AG09319 (cell line): ENCODE data around the gene PREX1.

Source experiments
- DNase-seq: peaks from one replicate; pipeline ENCODE4 v3.0.0-alpha.2; 2010; ENCODE audit warnings: low read depth; ENCODE audit errors: extremely low read depth
- CTCF ChIP-seq: IDR thresholded peaks from 2 replicates; pipeline ENCODE4 v1.5.1; 2011; ENCODE audit warnings: low read depth, mild to moderate bottlenecking, inconsistent platforms, low read length, moderate library complexity

Gene PREX1

GRCh38 chr20:48711696-48712464 lies 115.9 kb downstream of the PREX1 start:
- no peak for DNase-seq
- no peak for TF ChIP-seq CTCF

- no peak for DNase-seq
- no peak for TF ChIP-seq CTCF
These were observed 116.8 kb downstream of the PREX1 start for GRCh38 chr20:48711044-48711428.

- TF ChIP-seq CTCF, result no peak
- no peak for DNase-seq
These were observed 117.3 kb downstream of the PREX1 start for GRCh38 chr20:48710341-48711043.

- DNase-seq, result no peak
- no peak for TF ChIP-seq CTCF
These were observed 118.1 kb downstream of the PREX1 start for GRCh38 chr20:48709744-48710143.

- DNase-seq, result no peak
- no peak for TF ChIP-seq CTCF
These were observed 118.6 kb downstream of the PREX1 start for GRCh38 chr20:48709058-48709691.

- no peak for DNase-seq
- TF ChIP-seq CTCF, result no peak
These were observed 119.2 kb downstream of the PREX1 start for GRCh38 chr20:48708630-48709029.

GRCh38 chr20:48708116-48708515 lies 119.7 kb downstream of the PREX1 start:
- no peak for TF ChIP-seq CTCF
- no peak for DNase-seq
